HK-2 (cell line): ENCODE results near the gene FMNL2.
A peak's percentile ranks its signal among the peaks of the same experiment; 100 is the strongest.
"Not testable (repeated sequence)": the region's sequence is repeated elsewhere in the genome, so short reads cannot be mapped to it uniquely, and the experiment has no call there.

ENCODE experiments used
- DNase-seq: peaks from one replicate; pipeline ENCODE4 v3.0.0-alpha.2; 2018; ENCODE audit not compliant: unreplicated experiment

FMNL2 gene

DNA sequence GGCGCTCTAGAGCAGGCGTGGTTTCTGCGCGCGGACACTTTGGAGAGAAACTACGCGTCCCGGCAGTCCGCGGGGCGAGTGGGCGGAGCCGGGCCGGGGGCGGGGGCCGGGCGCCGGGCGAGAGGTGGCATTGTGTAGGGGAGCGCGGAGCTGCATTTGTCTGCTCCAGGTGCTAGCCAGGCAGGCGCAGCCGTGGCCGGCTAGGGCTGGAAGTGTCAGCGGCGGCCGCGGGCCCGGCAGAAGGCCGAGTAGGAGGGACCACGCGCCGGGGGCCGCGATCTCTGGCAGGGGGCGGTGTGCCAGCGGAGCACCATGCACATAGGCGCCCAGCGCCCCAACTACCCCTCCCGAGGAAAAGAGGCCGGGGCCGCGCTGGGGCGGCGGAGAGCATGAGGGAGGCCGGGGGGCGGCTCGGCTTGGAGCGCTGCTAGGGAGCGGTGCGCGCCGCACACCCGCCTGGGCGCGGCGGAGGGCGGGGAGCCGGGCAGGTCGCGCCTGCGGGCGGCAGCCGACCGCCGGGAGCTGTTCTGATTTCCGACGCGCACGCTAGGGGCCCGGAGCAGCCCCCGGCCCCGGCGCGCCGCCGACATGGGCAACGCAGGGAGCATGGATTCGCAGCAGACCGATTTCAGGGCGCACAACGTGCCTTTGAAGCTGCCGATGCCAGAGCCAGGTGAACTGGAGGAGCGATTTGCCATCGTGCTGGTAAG is at the start of gene FMNL2:
TSS of gene FMNL2 (plus strand) at position 159 of the 710 bp plus-strand sequence.
- DNase-seq: peak; percentile 89

DNA sequence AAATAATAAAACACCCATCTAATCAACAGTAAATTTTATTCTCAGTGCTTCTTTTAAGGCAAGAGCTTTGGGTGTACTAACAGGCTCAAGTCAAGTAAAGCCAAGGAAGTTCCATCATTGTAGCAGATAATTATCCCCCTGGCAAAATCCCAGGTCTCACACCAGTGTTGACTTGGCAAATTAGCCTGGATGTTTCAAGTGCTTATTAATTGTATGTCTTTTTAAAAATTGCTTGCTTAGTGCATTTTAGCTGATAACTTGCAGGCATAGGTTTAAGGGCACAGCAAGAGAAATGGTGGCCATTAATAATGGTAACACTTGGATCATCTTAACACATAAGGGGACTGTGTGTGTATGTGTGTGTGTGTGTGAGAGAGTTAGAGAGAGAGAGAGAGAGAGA is 42.0 kb upstream of the FMNL2 start:
- no peak for DNase-seq

DNA sequence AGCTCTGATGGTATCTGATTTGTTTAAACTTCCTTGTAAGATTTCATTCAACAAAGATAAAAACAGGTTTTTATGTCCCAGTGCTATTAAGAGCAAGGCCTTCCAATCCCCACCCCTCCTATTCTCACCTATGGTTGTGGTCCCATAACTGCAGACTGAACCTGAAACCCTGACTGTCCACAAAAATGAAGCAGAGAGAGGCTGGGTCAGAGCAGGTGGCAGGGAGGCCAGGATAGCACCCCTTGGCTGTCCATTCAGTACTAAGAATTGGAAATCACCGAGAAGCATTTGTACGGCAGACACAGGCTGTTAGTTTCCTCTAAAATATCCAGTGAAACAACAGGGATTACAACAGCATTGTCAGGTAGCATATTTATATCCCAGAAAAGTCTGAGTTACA is 37.3 kb upstream of the FMNL2 start:
- no peak for DNase-seq

DNA sequence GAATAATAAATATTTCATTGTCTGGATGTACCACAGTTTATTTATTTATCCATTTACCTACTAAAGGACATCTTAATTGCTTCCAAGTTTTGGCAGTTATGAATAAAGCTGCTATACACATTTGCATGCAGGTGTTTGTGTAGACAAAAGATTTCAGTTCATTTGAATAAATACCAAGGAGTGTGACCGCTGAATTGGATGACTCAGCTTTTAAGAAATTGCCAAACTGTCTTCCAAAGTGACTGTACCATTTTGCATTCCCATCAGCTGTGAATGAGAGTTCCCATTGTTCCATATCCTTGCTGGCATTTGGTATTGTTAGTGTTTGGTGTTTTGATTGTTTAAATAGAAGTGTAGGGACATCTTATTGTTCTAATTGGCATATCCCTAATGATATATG is 36.2 kb upstream of the FMNL2 start:
- no peak for DNase-seq

DNA sequence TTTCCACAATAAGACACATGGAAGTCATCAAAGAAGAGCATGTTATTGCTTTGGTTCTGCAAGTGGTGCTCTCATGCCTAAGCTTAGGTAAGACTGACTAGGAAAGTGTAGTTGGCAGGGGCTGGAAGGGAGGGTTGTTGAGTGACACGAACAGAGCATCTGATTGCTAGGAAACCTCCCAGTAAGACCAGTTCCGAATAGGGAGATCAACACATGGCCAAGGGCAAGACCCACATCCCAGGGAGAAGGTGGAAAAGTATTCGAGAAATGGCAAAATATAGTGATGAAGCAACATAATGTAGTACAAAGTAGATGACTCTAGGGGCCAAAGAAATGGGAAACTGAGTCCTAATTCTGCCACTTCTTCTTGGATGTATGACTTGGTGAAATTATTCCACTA is 33.8 kb upstream of the FMNL2 start:
- no peak for DNase-seq

DNA sequence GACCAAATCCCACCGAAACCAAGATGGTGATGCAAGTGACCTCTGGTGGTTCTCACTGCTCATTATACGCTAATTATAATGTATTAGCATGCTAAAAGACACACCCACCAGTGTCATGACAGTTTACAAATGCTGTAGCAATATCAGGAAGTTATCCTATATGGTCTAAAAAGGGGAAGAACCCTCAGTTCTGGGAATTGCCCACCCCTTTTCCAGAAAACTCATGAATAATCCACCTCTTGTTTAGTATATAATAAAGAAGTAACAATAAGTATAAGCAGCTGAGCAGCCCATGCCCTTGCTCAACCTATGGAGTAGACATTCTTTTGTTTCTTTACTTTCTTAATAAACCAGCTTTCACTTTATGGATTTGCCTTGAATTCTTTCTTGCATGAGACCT is 31.0 kb upstream of the FMNL2 start:
- no peak for DNase-seq

DNA sequence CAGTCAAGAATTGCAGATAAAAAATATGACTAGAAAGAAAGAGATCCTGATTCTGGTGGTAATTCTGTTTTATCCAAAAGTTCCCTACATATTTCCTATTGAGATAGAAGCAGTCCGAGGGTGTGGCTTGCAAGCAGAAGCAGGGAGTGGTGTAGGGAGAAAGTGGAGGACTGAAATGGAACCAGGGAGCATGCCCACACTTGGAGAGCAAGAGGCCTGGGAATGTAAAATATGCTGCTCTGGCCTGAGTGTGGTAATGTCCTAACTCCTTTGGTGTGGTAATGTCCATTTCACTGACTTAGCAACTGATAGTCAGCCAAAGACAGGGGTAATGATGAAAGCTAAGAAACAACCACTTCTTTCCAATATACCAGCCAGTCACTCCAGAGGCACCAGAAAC is 30.1 kb upstream of the FMNL2 start:
- DNase-seq: no peak

DNA sequence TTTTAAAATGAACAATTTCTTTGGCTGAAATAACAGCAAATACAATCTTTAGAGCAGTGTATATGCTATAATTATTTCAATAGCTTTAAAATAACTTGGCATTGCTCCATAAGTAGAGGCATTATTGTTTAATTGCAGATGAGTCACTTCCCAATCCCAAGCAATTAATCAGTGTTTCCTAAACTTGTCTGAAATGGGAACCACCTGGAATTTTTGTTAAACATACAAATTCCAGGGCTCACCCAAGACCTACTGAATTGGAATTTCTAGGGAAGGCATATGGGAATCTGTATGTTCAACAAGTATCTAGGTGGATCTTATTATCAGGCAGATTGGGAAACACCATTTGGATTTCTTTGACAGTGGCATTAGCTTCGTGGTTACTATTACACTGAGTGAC is 27.1 kb upstream of the FMNL2 start:
- DNase-seq: no peak

DNA sequence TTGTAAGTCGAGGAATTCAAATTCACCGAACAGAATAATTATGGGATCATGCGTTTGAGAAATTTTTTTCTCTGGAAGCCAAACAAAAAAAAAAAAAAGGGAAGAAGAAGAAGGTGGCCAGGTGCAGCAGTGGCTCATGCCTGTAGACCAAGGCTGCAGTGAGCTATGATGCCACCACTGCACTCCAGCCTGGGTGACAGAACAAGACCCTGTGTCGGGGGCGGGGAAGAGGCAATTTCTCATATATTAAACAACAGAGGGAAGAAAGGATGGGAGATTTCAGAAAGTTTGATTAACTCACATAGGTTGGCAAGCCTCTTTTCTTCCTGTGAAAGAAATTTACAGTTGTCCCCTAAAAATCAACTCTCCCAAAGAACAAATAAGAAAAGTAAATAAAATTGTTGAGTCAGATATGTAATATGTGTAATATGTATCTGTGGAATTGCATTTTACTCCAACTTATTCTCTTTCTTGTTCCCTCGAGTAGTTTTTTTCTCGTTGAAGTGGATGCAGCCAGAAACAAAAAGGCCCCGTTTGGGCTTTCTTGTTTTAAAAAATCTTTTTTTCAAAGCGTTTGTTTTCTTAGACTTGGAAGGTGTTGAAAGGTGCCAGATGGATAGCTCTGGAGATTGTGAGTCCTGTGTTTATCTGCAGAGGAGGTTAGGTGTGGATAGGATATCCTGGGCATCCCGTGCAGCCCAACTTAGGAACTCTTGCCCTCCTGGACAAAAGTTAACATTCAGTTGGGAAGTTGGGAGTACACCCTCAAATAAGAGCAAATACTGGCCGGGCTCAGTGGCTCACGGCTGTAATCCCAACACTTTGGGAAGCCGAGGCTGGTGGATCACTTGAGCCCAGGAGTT is 25.4 kb upstream of the FMNL2 start:
- DNase-seq: no peak

DNA sequence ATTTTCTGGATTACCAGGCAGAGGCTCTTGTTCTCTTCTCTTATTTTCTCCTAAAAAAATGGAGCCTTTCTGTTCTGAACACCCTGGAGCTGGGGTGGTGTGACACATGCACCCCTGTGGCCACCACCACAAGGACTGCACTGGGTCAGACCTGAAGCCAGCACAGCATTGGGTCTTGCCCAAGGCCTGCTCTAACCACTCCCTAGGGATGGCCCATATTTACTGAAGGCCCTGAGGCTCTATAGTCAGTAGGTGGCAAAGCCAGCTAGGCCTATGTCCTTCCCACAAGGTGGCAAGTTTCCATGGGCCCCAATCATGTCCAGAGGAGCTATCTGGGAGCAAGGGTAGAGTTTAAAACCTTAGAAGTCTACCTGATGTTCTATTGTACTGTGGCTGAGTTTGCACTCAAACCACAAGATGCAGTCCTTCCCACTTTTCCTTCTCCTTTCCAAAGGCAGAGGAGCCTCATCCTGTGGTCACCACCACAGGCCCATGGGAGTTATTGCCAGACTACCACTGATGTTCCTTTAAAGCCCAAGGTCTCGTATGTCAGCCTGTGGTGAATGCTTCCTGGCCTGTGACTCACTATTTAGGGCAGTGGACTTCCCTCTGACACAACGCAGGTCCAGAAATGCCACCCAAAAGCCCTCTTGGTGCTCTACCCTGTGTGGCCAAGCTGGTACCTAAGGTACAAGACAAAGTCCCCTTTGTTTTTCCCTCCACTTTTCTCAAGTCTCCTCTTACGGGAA is 15.0 kb upstream of the FMNL2 start:
- DNase-seq: no peak

DNA sequence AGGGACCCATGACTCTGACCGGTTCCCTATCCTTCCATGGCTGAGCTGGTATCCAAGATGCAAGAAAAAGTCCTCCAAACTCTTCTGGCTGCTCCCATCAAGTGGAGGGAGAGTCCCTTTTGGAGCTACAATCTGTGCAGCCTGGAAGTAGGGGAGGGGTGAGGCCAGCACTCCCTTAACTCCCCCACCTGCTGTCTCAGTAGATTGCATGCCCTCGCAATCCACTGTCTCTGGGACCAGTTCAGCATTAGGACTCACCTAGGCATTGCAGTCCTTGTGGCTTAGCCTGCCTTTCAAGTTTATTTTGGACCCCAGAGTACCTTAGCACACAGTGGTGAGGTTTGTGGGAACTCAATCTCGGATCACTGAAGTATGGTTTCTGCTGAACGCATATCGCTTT is 14.2 kb upstream of the FMNL2 start:
- DNase-seq: no peak

DNA sequence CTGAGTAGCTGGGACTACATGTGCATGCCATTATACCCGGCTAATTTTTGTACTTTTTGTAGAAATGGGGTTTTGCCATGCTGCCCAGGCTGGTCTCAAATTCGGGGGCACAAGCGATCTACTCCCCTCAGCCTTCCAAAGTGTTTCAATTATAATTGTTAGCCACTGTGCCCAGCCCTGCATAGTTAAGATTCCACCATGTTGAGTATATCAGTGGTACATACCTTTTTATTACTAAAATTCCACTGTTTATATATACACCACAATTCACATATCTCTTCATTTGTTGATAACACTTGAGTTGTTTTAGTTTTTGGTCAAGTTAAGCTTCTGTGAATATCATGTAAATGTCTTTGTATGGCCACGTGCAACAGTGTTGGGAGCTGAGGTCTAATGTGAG is 12.8 kb upstream of the FMNL2 start:
- DNase-seq: no peak

DNA sequence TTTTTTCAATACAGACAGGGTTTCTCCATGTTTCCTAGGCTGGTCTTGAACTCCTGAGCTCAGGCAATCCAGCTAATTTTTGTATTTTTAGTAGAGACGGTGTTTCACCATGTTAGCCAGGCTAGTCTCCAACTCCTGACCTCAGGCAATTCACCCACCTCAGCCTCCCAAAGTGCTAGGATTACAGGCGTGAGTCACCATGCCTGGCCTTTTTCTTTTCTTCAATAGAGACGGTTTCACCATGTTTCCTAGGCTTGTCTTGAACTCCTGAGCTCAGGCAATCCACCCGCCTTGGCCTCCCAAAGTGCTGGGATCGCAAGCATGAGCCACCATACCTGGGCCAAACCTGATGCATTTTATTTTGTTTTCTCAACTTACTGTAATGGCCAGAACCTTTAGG is 9.8 kb upstream of the FMNL2 start:
- not testable (repeated sequence) for DNase-seq

DNA sequence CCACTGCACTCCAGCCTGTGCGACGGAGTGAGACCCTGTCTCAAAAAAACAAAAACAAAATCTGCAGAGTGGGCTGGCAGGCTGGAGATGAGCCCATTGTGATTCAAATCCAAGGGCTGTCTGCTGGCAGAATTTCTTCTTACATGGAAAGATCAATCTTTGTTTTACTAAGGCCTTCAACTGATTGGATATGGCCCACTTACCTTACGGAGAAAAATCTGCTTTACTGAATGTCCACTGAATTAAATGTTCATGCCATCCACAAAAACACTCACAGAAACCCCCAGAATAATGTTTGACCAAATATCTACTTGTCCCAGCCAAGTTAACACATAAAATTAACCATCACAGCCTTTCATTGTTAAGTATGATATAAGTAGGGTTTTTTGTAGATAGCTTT is 8.3 kb upstream of the FMNL2 start:
- no peak for DNase-seq

DNA sequence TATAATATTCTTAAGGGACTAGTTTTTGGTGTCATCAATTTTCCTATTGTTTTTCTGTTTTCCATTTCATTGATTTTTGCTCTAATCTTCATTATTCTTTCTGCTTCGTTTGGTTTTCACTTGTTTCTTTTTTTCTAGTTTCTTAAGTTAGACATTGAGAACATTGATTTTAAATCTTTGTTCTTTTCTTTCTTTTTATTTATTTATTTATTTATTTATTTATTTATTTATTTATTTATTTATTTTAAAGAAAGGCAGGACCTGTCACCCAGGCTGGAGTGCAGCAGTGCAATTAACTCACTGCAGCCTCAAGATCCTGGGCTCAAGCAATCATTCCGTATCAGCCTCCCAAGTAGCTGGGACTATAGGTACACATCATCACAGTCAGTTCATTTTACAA is 7.0 kb upstream of the FMNL2 start:
- no peak for DNase-seq

DNA sequence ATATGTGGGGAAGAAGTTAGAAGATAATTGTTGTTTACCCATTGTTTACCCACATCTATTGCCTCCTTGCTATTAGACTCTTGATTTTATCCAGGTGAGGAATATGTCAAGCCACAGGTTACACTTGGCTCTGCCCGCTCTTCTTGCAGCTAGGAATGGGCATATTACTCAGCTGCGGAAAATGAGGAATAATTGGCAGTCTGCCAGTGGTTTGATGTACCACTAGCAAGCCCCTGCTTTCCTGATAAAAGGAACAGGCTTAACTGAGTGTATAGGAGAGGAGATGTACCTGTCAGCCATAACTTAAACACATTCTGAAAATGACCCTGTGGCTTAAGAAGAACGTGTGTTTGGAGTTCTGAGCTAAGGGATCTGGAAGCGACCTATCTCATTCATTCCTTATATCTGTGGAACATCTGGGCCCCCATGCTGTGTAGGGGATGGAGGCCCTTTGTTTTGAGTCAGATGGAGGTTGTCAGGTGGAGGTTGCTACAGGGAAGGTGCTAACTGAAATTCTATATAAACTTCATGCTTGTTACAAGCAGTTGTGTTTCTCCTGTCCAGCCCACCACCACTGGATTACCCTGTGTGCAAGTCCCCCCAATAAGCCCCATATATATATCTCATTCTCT is 4.6 kb upstream of the FMNL2 start:
- DNase-seq: no peak

DNA sequence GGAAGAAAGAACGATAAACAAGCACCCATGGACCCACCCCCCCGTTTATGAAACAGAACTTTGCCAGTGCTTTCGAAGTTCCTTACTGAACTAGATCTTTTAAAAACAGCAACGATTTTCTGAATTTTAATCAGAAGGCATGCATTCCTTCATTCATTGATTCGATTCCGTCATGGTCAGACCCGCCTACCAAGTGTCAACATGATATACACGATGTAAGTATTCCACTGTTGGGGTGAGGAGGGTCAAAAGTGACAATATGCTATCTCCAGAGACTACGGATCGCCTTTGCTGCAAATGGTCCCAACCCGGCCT is 316 bp upstream of the FMNL2 start:
- DNase-seq: no peak

DNA sequence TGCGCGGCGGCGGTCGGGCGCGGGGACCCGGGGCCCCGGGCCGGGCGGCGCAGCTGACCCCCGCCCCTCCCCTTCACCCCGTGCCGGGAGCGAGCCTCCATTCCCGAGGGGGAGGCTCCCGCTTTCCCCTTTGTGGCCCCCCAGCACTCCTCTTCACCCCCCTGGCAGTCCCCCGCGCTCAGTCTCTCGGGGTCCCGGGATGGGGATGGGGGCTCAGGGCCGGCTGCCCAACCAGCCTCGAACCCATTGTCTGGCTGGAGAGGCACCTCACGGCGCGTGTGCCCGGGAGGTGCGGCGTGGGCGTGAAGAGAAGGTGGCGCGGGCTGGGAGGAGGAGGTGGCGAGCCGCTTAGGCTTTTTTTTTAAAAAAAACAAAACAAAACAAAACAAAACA is 748 bp downstream of the FMNL2 start:
- DNase-seq: peak; percentile 36

DNA sequence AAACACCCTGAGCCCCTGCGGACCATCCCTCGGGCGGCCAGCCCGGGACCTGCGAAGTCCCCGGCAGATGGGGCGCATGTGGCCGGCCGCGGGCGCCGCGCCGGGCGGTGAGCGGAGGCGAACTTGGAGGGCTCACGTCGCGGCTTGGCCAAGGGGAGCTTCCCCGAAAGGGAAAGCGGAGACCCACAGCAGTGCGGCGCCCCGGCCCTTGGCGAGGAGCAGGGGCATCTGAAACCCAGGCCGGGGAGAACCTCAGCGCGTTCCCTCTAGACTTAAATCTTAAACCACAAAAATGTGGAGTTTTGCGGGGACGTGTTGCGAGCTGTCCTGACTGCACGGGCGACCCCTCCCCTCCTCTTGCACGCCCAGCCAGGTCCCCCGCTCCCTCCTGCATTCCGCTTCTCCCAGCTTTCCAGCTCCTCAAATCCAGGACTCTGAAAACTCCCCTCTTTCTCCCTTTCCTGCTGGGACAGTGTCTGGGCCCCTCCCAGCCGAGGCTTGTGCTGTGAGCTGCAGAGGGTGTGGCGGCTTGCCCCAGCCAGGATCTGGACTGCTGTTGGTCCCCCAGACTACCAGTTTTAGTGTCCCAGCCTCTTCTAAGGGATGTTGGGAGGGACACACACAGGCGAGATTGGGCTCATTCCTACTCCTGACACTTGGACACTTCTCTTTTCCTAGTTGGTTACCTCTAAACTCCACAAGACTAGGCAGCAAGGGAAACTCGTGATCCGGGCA is 1.3 kb downstream of the FMNL2 start:
- peak; percentile 61 for DNase-seq

DNA sequence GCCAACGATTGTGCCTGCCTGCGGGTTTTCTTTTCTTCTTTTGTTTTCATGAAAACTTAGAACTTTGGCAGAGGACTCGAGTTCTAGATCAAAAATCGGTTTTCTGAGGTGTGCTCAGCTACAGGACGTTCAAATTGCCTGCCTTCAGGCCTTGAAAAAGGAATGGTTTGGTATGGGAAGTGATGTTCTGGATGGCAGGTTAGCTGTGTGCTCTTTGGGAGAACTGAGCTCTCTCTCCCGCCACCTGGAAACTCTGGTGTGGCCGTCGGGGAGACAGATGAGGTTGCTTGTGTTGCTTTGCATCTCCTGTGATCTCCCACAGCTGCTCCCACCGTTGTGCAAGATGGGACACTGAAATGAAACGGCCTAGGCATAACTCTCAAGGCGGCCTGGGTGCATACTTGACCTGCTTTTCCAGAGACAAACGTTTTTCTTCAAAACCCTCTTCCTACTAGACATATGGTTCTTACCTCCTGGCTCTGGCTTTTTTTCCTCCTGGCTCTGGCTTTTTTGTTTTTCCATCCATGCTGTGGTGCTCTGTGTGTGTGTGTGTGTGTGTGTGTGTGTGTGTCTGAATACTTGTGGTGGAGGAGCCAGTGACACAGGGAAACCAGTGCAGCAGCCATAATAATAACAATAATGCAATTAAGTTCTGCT is 2.0 kb downstream of the FMNL2 start:
- DNase-seq: peak; percentile 39

DNA sequence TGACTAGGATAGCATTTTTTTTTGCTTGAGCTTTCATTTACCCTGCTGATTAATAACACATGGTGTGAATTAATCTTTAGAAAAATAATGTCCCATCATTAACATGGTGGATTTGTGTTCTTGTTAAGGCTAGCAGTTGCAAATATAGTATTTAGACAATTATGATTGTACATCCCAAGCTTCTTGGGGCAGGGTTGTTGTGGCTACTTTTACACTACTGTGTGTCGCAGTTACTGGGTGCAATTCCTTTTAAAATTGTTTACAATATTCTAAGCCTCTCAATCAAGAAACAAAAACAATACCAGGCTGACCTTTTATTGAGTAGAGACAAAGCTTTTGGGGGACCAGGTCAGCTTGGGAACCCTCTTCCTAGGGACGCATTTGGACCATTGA is 2.5 kb downstream of the FMNL2 start:
- no peak for DNase-seq
